ENCODE measurements around the gene KCTD18.
A peak's percentile ranks its signal among the peaks of the same experiment; 100 is the strongest.

The KCTD18 gene

DNA sequence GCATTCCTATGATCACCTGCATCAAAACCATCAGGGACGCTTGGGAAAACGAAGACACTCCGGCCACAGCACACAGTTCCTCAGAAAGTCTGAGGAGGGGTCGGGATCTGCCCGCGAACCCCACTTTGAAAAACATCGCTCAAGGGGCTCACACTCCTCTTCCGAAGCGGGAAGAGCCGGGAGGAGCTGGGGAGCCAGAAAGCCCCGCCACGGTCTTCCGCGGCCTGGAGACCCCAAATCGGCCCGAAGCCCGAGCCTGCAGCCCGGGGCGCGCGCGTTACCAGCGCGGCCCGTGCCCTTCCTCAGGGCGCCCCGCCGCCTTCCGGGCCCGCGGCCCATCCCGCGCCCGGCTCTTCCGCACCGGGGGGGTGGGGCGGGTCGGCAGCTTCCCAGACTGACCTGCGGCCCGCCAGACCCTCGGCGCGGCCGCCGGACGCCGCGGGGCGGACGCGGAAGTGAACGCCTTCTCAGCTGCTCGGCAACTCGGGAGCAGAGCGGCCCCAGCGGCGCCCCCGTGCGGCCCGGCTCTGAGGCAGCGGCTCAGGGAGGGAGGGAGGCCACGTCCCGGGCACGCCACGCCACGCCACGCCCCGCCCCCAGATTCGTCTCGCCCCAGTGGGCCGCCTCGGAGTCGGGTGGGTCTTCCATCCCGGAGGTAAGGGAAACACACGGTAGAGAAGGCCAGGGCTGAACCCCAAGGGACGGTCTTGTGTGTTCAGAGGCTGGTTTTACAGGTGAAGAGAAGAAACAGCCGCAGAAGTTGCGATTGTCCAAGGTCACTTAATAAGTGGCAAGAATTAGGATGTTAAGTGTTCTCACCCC lies at the start of gene KCTD18:
KCTD18 (minus strand) TSS at position 457 of the 822 bp plus-strand sequence. CDS start 3,052 bp downstream, outside the sequence.
- peak; percentile 87 for DNase-seq (ENCODE audit: low read depth)

DNA sequence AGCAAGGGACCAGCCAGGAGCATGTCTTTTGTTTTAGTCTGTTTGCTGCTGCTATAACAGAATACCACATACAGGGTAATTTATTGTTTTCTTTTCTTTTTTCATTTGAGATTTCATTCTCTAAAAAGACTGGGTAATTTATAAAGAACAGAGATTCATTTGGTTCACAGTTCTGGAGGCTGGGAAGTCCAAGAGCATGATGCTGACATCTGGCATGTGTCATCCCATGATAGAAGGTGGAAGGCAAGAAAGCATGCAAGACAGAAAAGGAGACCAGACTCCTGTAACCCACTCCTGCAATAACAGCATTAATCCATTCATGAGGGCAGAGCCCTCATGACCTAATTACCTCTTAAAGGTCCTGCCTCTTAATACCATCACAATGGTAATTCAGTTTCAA lies 30.9 kb upstream of the KCTD18 start:
- no peak for DNase-seq (ENCODE audit: low read depth)

DNA sequence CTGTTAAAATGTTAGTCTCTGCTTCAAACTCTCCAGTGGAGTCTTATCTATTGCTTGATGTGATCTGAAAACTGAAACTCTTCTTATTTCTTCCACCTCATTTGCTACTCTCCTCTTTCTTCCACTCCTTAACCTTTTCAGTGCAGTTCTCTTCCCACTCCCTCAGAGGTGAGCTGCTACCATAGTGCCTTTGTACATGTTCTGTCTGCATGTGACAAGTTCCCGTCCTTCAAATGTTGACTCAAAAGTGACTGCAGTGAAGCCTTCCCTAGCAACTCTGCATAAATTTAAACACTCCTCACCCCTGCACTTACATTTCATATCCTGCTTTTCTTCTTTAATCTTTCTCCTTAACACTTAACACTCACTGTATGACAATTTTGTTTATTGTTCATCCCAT lies 28.3 kb upstream of the KCTD18 start:
- DNase-seq (ENCODE audit: low read depth) = no peak

DNA sequence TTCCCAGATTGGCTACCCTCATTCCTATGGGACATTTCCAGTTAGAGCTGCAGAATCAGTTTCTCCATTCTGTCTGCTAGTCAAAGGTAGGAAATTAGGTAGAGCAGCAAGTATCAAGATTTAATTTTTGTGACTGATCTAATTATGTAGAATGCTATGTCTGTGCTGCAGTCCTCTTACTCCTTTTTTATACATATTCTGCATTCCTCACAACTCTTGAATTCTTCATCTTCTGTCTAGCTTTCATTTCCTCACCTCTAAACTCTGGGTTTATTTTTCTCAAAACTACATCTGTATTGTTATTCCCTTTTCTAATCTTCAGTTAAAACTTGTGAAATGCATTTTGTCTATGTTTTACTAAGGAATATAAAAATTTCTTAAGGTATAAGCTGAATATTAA lies 24.7 kb upstream of the KCTD18 start:
- DNase-seq (ENCODE audit: low read depth) = no peak

DNA sequence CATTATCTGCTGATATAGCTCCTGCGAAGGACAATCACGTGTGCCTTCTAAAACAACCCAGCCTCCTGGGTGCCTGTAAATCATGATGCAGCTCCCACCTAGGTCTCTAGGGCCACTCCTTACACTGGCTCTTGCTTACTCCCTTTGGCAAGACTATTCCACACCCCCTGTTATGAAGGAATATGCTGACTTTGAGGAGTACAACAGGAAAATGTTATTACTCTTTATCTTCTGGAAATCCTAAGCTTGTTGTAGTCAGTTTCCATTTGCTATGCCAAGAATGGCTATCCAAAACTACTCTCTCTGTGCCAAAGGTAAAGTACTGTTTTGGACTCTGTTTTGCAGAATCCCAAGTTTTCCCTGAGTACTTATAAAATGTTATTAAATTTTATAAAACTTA lies 23.9 kb upstream of the KCTD18 start:
- DNase-seq (ENCODE audit: low read depth) = no peak

DNA sequence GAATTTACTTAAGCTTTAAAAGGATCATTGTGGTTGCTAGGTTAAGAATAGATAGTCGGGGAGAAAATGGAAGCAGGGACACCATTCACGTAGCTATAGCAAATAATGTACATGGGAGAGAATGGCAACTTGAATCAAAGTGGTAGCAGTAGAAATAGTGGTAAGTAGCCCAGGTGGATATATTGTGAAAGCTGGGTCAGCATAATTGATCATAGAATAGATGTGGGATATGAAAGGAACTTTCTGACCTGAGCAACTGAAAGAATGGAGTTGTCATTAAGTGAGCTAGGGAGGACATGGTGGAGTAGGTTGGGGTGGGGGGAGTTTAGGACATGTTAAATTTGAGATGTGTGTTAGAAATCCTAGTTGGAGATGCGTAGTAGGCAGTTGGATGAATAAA lies 18.4 kb upstream of the KCTD18 start:
- DNase-seq (ENCODE audit: low read depth) = no peak

DNA sequence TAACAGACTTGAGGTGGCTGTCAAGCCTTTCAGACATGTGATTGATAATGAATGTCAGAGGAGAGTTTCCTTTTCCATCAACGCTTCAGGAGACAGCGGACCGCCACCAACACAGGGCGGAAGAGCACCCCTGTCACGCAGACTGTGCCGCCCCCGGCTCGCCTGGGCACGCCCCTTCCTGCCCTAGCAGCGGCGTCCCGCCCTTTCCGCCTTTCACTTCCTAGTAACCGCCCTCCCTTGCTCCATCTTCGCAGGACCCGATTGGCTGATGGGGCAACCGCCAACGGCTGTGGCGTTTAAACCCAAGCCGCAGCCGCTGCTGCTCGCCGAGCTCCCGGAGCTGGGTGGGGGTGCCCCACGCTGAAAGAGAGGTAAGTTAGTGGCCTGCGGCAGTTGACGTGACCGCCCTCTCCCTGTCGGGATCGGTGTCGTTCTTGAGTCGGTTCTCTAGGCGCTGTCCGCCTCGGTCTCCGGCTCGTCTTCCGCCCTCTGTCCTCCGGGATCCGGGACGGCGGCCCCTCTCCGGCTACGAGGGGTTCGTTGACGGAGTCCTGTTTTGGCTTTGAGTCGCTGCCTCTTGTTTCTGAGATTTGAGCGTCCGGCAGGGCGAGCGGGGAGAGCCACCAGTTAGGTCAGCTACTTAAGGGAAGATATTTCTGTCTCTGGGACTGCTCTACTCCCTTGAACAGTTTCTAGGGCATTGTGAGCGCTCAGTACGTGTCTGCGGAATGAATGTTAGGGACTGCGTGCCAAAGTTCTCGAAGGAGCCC lies 16.2 kb upstream of the KCTD18 start, which contains the start of gene SGO2:
SGO2 (plus strand) TSS at position 326 of the 770 bp plus-strand sequence. CDS start 6,769 bp downstream, outside the sequence.
- DNase-seq (ENCODE audit: low read depth) = peak; percentile 93

DNA sequence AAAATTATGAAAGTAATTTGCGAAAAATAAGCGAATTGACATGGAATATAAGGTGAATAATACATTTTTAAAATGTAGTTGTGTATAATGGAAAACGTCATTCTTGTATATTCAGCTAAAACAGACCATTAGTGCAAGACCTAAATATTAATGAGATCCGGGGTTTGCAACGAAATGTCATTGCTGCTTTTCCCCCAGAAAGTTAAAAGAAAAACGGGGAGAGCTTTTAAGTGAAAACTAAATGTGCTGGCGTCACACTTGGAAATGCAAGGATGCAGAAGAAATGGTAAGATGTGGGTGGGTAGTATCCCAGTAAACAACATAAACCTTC lies 15.6 kb upstream of the KCTD18 start:
- no peak for DNase-seq (ENCODE audit: low read depth)

DNA sequence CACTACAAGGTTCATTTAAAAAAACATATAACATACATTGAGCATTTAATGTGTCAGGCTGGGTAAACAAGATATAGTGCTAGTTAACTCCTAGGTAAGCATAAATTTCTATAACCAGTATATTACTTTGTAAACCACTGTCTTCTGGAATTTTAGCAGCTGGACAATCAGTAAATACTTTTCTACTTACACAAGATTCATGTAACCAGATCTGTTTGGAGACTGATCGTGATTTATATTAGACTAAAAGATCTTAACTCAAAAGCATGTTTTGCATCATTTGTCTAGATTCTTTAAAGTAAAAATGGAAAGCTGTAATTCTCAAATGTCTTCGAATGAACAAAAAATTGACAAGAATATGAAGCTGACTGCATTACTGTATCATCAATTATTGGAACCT lies 15.2 kb upstream of the KCTD18 start:
- no peak for DNase-seq (ENCODE audit: low read depth)

DNA sequence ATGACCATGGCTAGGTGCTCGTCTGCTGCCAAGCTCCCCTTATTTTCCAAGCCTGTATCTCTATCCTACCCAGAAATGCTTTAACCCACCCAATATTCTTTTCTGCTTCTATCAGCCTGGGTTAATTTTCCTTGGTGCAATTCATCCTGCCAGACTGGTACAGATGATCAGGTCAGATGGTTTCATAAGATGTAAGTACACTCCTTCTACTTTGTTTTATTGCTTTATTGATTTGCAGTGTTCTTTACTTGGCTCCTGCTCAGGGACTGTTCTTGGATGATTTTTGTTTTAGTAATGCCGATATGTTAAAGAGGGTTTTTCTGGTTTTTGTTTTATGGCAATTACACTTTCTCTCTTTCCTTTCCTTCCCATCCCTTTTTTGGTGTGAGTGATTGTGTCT lies 13.7 kb upstream of the KCTD18 start:
- DNase-seq (ENCODE audit: low read depth) = no peak

DNA sequence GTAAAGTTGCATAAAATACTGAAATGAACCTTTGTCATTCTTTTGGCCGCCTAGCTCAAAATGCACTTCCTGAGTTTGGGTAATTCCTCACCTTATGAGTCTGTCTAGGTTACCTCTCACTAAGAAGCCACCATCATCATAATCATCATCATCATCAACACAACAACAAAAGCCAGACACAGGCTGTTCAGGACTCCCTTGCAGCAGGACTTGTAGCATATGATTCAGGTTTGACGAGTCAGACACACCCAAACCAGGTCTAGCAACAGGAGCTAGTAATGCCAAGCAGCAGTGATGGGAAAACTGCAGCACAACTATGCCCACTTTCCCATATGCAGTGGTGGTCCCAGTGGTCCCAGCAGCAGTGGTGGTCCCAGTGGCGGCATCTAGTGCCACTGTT lies 13.3 kb upstream of the KCTD18 start:
- DNase-seq (ENCODE audit: low read depth) = no peak

DNA sequence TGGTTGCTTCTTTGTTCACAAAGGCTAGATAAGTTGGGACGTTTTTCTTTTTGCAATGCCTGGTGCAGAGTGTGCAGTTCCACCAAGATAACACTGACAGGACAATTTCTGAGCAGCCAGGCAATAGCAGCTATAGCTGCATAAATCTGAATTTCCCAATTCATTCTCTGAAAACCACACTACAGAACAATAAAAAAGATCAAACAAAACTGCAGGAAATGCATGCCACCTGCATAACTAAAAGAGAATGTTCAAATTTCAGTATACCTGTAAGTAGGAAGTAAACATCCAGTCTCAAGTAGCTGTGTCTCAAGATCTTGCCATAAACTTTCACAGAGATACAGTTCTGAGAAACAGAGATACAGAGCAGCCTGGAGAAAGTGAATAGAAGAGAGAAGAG lies 5.3 kb upstream of the KCTD18 start:
- no peak for DNase-seq (ENCODE audit: low read depth)

DNA sequence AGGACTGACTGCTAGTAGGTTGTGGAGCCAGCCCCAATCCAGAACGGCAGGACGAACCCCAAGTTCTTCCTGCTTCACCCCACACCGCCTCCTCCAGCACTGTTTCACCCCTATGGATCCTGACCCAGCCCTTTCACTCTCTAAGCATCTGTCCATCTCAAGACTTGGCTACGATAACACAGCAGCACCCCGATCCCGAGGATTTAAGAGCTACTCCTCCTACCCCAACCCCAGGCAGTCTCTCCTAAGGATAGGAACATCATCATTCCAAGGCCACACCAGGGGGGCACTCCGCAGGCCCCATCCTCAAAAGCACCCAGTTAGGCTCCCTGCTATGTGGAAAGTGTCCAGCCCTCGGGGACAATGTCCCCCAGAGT lies 645 bp downstream of the KCTD18 start:
- no peak for DNase-seq (ENCODE audit: low read depth)

DNA sequence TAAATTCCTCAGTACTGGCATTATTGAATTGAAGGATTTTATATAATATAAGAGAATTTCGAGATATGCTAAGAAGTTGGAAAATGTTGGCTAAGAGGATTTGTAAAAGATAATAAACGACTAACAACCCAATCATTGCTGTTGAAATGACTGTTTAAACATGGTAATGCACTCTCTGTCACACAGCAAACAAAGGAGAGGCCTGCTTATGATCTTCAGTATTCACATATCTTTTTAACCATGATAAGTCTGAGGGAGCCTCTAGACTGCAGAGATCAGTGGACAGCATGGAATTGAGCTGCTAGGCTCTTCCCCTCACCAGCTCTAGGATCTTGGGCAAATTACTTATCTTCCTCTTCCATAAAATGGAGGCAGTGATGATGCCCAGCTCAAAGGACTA lies 2.7 kb downstream of the KCTD18 start:
- no peak for DNase-seq (ENCODE audit: low read depth)

DNA sequence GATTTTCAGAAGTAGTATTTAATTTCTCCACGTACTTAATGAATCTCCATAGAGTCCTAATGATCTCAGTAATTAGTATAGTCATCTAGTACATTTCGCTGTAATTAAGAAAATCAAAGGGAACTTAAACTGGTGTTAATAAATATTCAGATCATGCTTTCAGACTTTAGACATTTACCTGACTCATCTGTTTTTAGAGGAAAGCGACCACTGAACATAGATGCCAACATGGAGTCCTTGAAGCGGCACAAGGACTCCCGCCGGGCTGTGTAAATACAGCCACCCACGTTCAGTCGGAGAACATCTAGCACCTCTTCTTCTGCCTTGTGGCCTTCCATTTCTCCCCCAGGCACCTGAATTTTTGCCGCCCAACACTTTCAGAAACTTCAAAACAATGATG lies 3.2 kb downstream of the KCTD18 start:
- DNase-seq (ENCODE audit: low read depth) = no peak

DNA sequence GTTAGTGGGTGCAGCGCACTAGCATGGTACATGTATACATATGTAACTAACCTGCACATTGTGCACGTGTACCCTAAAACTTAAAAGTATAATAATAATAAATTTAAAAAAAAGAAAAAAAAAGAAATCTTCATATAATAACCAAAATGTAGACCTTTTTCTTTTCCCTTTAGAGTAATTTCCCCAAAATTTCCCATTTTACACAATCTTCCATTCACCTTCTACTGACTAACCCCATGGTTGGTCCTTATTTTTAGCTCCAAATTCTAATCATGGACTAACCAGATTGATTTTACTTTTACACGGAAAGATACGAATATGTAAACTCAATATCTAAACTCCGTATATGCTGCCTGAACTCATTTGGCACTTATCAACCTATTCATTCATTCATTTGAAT lies 7.7 kb downstream of the KCTD18 start:
- DNase-seq (ENCODE audit: low read depth) = no peak

DNA sequence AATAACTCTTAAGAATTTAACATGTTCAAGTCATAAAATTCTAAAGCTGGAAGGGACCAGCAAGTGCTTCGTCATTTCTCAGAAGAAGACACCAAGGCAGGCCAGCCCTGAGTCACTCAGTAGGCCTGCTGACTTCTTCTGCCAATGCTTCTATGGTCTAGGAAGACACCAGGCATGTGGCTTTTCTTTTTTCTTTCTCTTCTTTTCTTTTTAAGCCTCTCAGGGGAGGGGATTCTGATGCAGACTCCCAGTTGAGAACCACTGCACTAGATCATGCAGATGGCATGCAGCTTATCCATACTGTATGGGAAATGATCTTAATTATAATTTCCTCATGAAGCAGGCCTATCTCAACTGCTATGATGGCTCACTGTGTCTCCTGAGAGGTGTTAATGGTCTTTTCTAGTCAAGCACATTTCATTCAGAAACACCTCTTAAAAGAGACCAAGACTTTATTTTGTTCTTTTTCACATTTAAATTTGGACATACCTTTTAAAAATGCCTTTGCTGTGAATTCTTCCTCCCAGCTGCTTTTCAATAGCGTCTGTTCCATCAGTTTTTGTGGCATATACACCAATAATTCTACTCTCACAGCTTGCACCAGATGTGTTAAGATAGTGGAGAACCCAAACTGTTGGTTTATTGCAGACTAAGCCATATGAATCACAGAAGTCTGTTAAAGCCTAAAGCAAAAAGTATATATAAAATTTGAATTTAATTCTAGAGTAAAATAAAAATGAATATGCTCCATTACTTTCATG lies 11.3 kb downstream of the KCTD18 start:
- no peak for DNase-seq (ENCODE audit: low read depth)

DNA sequence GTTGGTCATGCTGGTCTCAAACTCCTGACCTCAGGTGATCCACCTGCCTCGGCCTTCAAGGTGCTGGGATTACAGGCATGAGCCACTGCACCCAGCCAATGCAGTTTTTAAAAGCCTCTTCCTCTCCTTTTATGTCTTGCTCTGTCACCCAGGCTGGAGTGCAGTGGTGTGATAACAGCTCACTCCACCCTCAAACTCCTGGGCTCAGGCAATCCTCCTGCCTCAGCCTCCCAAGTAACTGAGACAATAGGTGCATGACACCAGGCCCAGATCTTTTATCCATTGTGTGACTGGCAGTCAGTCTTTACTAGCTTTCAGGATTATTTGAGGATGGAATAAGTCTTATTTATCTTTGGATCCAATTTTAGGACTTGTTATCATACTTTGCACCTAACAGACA lies 13.2 kb downstream of the KCTD18 start:
- no peak for DNase-seq (ENCODE audit: low read depth)

DNA sequence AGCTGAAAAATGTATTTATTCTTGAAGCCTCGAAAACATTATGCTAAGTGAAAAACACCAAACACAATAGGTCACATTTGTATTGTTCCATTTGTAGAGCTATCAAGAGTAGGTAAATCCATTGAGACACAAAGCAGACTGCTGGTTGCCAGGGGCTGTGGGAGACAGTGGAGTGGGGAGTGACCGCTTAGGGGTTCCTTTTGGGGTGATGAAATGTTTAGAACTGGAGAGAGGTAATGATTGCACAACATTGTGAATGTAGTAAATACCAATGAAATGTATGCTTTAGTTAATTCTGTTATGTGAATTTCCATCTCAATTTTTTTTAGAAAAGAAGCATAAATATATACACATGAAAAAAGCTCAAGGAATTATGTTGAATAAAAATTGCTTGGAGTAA lies 15.8 kb downstream of the KCTD18 start:
- DNase-seq (ENCODE audit: low read depth) = no peak

DNA sequence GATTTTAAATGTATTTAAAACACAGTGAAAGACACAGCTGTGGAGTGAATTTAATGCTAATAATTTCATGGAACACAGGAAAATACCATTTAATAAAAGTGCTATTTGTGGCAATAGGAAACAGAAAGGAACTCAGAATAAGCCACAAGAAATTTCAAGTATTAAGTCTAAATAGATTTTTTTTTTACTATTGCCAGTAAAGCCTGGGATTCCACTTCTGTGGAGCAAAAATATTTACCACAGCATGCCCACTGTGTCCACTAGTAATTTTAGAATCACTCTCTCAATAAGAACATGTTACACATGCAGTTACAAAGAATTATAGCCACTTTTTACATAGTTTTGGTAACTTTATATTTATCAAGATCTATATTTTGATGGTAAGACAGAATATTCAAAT lies 17.2 kb downstream of the KCTD18 start:
- no peak for DNase-seq (ENCODE audit: low read depth)

DNA sequence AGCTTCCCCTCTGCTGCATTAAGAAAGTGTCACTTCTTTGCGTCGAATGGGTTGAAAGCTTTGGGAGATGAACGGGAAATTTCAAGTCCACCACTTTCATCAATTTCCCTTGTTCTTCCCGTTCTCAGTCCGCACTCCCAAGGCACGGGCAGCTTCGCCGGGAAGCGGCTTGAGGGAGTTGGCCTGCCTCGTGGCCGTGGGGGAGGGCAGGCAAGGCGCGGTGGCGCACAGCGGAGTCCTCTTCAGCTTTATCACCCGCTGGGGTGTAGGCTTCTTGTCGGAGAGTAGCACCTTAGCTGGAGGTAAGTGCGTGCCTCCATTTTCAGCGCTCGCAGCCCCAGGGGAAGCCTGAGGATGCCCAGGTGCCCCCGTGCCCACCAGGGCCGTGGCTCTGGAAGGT lies 19.9 kb downstream of the KCTD18 start:
- no peak for DNase-seq (ENCODE audit: low read depth)

DNA sequence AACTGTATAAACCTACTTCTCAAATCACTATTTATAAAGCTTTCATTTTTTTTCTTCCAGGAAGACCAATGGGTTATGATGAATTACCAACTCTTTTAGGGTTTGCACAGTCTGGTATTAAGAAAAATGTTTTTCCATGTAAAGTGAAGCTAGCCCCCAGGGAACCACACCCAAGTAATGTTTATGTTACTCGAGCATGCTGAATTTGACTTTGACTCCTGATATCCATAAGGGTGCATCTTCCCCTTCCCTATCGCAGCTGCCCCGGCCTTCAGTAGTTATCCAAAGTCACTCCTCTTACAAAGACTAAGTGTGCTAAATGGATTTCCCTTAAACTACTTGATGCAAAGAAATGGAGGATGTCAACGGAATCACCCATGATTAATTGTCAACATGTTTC lies 21.7 kb downstream of the KCTD18 start:
- no peak for DNase-seq (ENCODE audit: low read depth)

DNA sequence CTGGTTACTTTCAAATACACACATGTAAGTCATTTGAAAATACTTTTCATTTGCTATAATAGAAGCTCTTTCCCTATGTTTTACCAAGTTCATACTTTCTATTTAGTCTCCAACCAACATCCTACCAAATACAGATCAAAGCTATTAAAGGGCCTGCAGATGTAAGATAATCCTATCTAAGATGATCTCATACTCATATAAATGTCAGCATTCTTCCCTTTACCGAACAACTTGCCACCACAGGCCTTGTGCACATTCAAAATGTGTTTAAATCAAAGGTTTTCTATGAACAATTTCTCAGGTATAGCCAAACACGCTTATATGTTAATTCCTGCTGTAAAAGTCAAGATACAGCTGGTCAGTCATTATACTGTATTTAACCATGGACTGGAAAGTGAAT lies 23.3 kb downstream of the KCTD18 start:
- no peak for DNase-seq (ENCODE audit: low read depth)

All from stimulated activated CD4-positive, alpha-beta T cell treated with anti-CD3 and anti-CD28 coated beads, Interleukin-2, amount 100 ng/mL, for 4 hours (primary cell).